Nephron (organoid): ENCODE results near the gene ITPRIPL1.

ENCODE experiments used
- H3K27ac Mint-ChIP-seq, 3 experiments: 2 replicates each; pipeline ENCODE4 v1.8.0; 2020; ENCODE audit warnings: mixed read lengths in 3 of 3, mild to moderate bottlenecking in 2 of 3, moderate library complexity in 1 of 3
- H3K27me3 Mint-ChIP-seq: 2 replicates; pipeline ENCODE4 v1.8.0; 2021; ENCODE audit warnings: low read depth, mild to moderate bottlenecking, moderate library complexity, mixed read lengths
- H3K36me3 Mint-ChIP-seq: 2 replicates; pipeline ENCODE4 v1.8.0; 2020; ENCODE audit warnings: low read depth, mixed read lengths
- H3K4me1 Mint-ChIP-seq: 2 replicates; pipeline ENCODE4 v1.8.0; 2020; ENCODE audit warnings: mixed read lengths
- H3K4me3 Mint-ChIP-seq, 3 experiments: 2 replicates each; pipeline ENCODE4 v1.8.0; 2020; ENCODE audit warnings: mild to moderate bottlenecking in 3 of 3, mixed read lengths in 3 of 3, moderate library complexity in 2 of 3
- H3K9me3 Mint-ChIP-seq: 2 replicates; pipeline ENCODE4 v1.8.0; 2020; ENCODE audit warnings: mixed read lengths
- TF ChIP-seq, protein P1 (sequence below), 3 experiments: fragments of 200-600 bp; sonication (generic); IDR thresholded peaks; one replicate each; pipeline ENCODE4 v1.5.0; 2021; ENCODE audit warnings: antibody characterized with exemption in 3 of 3; ENCODE audit not compliant: unreplicated experiment in 3 of 3

The ITPRIPL1 gene

DNA sequence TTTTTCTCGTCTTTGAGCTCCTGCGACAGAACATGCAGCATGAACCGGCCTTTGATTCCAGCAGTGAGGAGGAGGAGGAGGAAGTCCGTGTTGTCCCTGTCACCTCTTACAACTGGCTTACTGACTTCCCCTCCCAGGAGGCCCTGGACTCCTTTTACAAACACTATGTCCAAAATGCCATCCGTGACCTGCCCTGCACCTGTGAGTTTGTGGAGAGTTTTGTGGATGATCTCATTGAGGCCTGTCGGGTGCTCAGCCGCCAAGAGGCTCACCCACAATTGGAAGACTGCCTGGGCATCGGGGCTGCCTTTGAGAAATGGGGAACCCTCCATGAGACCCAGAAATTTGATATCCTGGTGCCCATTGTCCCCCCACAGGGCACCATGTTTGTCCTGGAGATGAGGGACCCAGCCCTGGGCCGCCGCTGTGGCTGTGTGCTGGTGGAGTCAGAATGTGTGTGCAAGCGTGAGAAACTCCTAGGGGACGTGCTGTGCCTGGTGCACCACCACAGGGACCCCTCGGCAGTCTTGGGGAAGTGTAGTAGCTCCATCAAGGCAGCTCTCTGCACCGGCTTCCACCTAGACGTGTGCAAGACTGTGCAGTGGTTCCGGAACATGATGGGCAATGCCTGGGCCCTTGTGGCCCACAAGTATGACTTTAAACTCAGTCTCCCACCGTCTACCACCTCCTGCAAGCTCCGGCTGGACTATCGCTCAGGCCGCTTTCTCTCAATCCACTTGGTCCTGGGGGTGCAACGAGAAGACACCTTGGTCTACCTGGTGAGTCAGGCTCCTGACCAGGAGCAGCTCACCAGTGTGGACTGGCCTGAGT, 2.1 kb downstream of the ITPRIPL1 start:
- Mint-ChIP-seq H3K27me3 (peaks cover 36% of the 10 kb centered on the region), H3K27ac (no peak overlapping the region), H3K4me1 (peaks cover 8% of the 10 kb centered on the region), H3K36me3 (peaks cover 13% of the 10 kb centered on the region), H3K9me3 (no peaks in the 10 kb centered on the region), H3K4me3 (peak overlapping the region; percentile 24 to 60 (median 52))
- TF ChIP-seq, protein P1, sequence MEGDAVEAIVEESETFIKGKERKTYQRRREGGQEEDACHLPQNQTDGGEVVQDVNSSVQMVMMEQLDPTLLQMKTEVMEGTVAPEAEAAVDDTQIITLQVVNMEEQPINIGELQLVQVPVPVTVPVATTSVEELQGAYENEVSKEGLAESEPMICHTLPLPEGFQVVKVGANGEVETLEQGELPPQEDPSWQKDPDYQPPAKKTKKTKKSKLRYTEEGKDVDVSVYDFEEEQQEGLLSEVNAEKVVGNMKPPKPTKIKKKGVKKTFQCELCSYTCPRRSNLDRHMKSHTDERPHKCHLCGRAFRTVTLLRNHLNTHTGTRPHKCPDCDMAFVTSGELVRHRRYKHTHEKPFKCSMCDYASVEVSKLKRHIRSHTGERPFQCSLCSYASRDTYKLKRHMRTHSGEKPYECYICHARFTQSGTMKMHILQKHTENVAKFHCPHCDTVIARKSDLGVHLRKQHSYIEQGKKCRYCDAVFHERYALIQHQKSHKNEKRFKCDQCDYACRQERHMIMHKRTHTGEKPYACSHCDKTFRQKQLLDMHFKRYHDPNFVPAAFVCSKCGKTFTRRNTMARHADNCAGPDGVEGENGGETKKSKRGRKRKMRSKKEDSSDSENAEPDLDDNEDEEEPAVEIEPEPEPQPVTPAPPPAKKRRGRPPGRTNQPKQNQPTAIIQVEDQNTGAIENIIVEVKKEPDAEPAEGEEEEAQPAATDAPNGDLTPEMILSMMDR (IDR thresholded peaks at IDR 0.05; ENCODE audit: unreplicated experiment in 3 of 3): no peak

GRCh38 chr2:96329456-96329855, 4.3 kb downstream of the ITPRIPL1 start:
- Mint-ChIP-seq H3K36me3 (peaks cover 13% of the 10 kb centered on the region), H3K9me3 (no peaks in the 10 kb centered on the region), H3K27ac (peak overlapping the region in 1 of 3 experiments; percentile 13), H3K4me1 (peaks cover 15% of the 10 kb centered on the region), H3K4me3 (no peak overlapping the region), H3K27me3 (peaks cover 17% of the 10 kb centered on the region)
- TF ChIP-seq, protein P1 (IDR thresholded peaks at IDR 0.05; ENCODE audit: unreplicated experiment in 3 of 3): no peak

DNA sequence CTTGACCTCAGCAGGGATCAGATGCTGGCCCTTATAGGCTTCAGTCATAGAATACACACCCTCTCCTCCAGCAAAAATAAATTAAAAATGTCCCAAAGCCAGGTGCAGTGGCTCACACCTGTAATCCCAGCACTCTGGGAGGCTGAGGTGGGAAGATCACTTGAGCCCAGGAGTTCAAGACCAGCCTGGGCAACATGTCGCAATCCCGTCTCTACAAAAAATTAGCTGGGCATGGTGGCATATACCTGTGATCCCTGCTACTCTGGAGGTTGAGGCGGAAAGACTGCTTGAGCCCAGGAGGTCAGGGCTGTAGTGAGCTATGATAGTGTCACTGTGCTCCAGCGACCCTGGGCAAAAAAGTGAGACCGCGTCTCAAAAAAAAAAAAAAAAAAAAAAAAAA, 4.8 kb downstream of the ITPRIPL1 start:
- Mint-ChIP-seq H3K36me3 (peaks cover 13% of the 10 kb centered on the region), H3K27me3 (peaks cover 13% of the 10 kb centered on the region), H3K4me1 (peaks cover 19% of the 10 kb centered on the region)

GRCh38 chr2:96330407-96330806, 5.3 kb downstream of the ITPRIPL1 start:
- Mint-ChIP-seq H3K4me3 (no peak overlapping the region), H3K9me3 (no peaks in the 10 kb centered on the region), H3K36me3 (peaks cover 13% of the 10 kb centered on the region), H3K27me3 (peaks cover 11% of the 10 kb centered on the region), H3K4me1 (peaks cover 20% of the 10 kb centered on the region), H3K27ac (no peak overlapping the region)
- TF ChIP-seq, protein P1 (IDR thresholded peaks at IDR 0.05; ENCODE audit: unreplicated experiment in 3 of 3): no peak

More for the DNA sequence above, 4.8 kb downstream of the ITPRIPL1 start:
- no peaks in the 10 kb centered on the region for H3K9me3 Mint-ChIP-seq
- no peak overlapping the region for H3K4me3 Mint-ChIP-seq
- H3K27ac Mint-ChIP-seq: no peak overlapping the region
- TF ChIP-seq, protein P1 (IDR thresholded peaks at IDR 0.05; ENCODE audit: unreplicated experiment in 3 of 3): no peak

DNA sequence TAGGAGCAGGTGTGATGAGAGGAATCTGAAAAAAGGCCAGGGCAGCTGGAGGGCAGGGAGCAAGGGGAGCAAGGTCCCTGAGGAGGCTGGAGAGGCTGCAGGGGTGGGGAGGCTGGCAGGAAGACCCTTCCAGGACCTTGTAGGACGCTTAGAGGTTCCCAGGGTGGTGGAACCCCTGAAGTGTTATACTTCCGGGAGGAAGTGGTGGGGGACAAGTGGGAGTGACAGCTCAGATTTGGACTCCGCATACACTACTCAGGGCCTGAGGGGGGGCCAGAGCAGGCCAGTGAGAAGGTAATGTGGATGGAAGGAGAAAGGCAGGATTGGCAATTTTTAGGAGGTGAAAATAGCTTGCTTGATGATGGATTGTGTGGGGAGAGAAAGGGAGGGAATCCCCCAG, 8.6 kb downstream of the ITPRIPL1 start:
- Mint-ChIP-seq H3K27me3 (no peaks in the 10 kb centered on the region), H3K9me3 (no peaks in the 10 kb centered on the region), H3K27ac (peak overlapping the region; percentile 20 to 41 (median 32)), H3K4me1 (peaks cover 24% of the 10 kb centered on the region), H3K4me3 (peak overlapping the region; percentile 83 to 87 (median 84)), H3K36me3 (peaks cover 5% of the 10 kb centered on the region)
- TF ChIP-seq, protein P1 (IDR thresholded peaks at IDR 0.05; ENCODE audit: unreplicated experiment in 3 of 3): no peak
